DND-41 (cell line): ENCODE data around the gene NUPR1.

Source experiments
- ATAC-seq: fragments of 200-7000 bp; cut with Tn5 transposase; 3 replicates; pipeline ENCODE4 v1.9.1; 2021; ENCODE audit warnings: low read depth; ENCODE audit not compliant: insufficient read depth
- DNase-seq: peaks from one replicate; pipeline ENCODE4 v3.0.0-alpha.2; 2020
- H2AFZ ChIP-seq: 2 replicates; pipeline ENCODE4 v1.6.0; 2012; ENCODE audit warnings: low read depth, low read length
- H3K27ac ChIP-seq: 2 replicates; pipeline ENCODE4 v1.5.1; 2012; ENCODE audit warnings: low read length, inconsistent platforms
- H3K27me3 ChIP-seq: fragments of 200-600 bp; sonication (generic); 2 replicates; pipeline ENCODE4 v1.6.0; 2012; ENCODE audit warnings: low read length, mild to moderate bottlenecking, inconsistent platforms; ENCODE audit not compliant: insufficient read depth, poor library complexity
- H3K36me3 ChIP-seq: 2 replicates; pipeline ENCODE4 v1.5.1; 2012; ENCODE audit warnings: low read length, inconsistent platforms; ENCODE audit not compliant: insufficient read depth
- H3K4me1 ChIP-seq: 2 replicates; pipeline ENCODE4 v1.5.1; 2012; ENCODE audit warnings: mild to moderate bottlenecking, low read length; ENCODE audit not compliant: insufficient read depth
- H3K4me2 ChIP-seq: 2 replicates; pipeline ENCODE4 v1.6.0; 2012; ENCODE audit warnings: mild to moderate bottlenecking, moderate library complexity, low read length, inconsistent platforms; ENCODE audit not compliant: insufficient read depth
- H3K4me3 ChIP-seq, 2 experiments: fragments of 200-600 bp in 1 of 2; shearing (Covaris generic) in 1 of 2; 2 replicates each; pipeline ENCODE4 v1.5.1; 2012 to 2016; ENCODE audit warnings: inconsistent platforms in 2 of 2, low read length in 2 of 2, mild to moderate bottlenecking in 2 of 2, low read depth in 1 of 2, moderate library complexity in 1 of 2
- H3K79me2 ChIP-seq: 2 replicates; pipeline ENCODE4 v1.6.0; 2012; ENCODE audit warnings: low read length, inconsistent platforms; ENCODE audit not compliant: insufficient read depth
- H3K9ac ChIP-seq: 2 replicates; pipeline ENCODE4 v1.6.0; 2012; ENCODE audit warnings: low read depth, mild to moderate bottlenecking, inconsistent platforms, low read length, moderate library complexity
- H3K9me3 ChIP-seq: 2 replicates; pipeline ENCODE4 v1.5.1; 2012; ENCODE audit warnings: low read length, moderate library complexity, mild to moderate bottlenecking, inconsistent platforms; ENCODE audit not compliant: insufficient read depth, severe bottlenecking
- H4K20me1 ChIP-seq: 2 replicates; pipeline ENCODE4 v1.6.0; 2012; ENCODE audit warnings: low read length; ENCODE audit not compliant: insufficient read depth
- EZH2 ChIP-seq: IDR thresholded peaks from 3 replicates; pipeline ENCODE4 v1.6.1; 2012; ENCODE audit warnings: borderline replicate concordance, low read depth, mild to moderate bottlenecking, moderate library complexity, low read length, inconsistent platforms; ENCODE audit not compliant: severe bottlenecking
- TF ChIP-seq, protein P1 (sequence below): IDR thresholded peaks from 2 replicates; pipeline ENCODE4 v1.5.1; 2012; ENCODE audit warnings: borderline replicate concordance, low read length, moderate library complexity, mild to moderate bottlenecking; ENCODE audit not compliant: poor library complexity, severe bottlenecking; ENCODE audit errors: extremely low read depth

NUPR1 gene

DNA sequence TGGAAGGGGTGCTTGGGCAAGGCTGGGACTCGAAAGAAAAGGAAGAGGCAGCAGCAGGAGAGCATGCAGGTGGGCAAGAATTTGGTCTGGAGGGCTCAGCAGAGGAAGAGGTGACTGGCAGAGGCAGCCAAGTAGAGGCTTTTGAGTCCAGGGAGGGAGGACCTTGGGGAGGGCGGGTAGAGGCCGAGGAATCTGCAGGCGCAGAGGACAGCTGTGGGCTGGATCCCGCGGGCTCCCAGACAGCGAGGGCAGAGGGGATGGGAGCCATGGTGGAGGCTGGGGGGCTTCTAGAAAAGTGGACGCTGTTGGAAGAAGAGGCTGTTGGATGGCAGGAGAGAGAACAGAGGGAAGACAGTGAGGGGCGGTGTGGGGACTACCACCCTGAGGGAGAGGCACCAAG is 41.4 kb downstream of the NUPR1 start:
- H3K9ac ChIP-seq = no peak overlapping the region
- H3K79me2 ChIP-seq = peaks cover 10% of the 10 kb centered on the region
- TF ChIP-seq, protein P1, sequence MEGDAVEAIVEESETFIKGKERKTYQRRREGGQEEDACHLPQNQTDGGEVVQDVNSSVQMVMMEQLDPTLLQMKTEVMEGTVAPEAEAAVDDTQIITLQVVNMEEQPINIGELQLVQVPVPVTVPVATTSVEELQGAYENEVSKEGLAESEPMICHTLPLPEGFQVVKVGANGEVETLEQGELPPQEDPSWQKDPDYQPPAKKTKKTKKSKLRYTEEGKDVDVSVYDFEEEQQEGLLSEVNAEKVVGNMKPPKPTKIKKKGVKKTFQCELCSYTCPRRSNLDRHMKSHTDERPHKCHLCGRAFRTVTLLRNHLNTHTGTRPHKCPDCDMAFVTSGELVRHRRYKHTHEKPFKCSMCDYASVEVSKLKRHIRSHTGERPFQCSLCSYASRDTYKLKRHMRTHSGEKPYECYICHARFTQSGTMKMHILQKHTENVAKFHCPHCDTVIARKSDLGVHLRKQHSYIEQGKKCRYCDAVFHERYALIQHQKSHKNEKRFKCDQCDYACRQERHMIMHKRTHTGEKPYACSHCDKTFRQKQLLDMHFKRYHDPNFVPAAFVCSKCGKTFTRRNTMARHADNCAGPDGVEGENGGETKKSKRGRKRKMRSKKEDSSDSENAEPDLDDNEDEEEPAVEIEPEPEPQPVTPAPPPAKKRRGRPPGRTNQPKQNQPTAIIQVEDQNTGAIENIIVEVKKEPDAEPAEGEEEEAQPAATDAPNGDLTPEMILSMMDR = no peak
- TF ChIP-seq EZH2 = no peak
- no peaks in the 10 kb centered on the region for H3K36me3 ChIP-seq
- no peaks in the 10 kb centered on the region for H3K9me3 ChIP-seq
- no peaks in the 10 kb centered on the region for H4K20me1 ChIP-seq
- H3K4me3 ChIP-seq = no peak overlapping the region
- no peak overlapping the region for H2AFZ ChIP-seq
- no peaks in the 10 kb centered on the region for H3K27me3 ChIP-seq
- no peak overlapping the region for H3K4me2 ChIP-seq
- H3K27ac ChIP-seq = no peak overlapping the region
- peaks cover 33% of the 10 kb centered on the region for H3K4me1 ChIP-seq
- no peak for DNase-seq
- ATAC-seq = no peak

DNA sequence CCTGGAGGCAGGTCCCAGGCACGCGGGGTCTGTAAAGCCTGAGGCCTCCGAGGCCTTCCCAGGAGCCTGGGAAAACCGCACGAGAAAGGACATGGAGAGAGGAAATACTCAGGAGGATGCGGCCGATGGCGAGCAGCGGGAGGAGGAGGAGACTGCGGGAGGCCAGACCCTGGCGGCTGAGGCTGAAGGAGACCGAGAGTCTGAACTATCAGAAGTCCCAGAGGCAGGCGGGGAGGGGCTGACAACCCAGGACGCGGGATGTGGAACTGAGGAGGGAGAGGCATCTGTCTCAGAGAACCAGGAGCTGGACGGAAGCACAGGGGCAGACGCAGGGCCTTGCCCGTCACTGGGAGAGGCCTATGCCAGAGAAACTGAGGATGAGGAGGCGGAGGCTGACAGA is 41.9 kb downstream of the NUPR1 start:
- TF ChIP-seq, protein P1 = no peak
- TF ChIP-seq EZH2 = no peak
- no peak for ATAC-seq
- peaks cover 10% of the 10 kb centered on the region for H3K79me2 ChIP-seq
- H3K36me3 ChIP-seq = no peaks in the 10 kb centered on the region
- no peaks in the 10 kb centered on the region for H3K9me3 ChIP-seq
- H3K27me3 ChIP-seq = no peaks in the 10 kb centered on the region
- H2AFZ ChIP-seq = no peak overlapping the region
- no peak for DNase-seq
- no peak overlapping the region for H3K4me3 ChIP-seq
- no peaks in the 10 kb centered on the region for H4K20me1 ChIP-seq
- peaks cover 34% of the 10 kb centered on the region for H3K4me1 ChIP-seq
- H3K4me2 ChIP-seq = no peak overlapping the region
- H3K27ac ChIP-seq = no peak overlapping the region
- no peak overlapping the region for H3K9ac ChIP-seq

DNA sequence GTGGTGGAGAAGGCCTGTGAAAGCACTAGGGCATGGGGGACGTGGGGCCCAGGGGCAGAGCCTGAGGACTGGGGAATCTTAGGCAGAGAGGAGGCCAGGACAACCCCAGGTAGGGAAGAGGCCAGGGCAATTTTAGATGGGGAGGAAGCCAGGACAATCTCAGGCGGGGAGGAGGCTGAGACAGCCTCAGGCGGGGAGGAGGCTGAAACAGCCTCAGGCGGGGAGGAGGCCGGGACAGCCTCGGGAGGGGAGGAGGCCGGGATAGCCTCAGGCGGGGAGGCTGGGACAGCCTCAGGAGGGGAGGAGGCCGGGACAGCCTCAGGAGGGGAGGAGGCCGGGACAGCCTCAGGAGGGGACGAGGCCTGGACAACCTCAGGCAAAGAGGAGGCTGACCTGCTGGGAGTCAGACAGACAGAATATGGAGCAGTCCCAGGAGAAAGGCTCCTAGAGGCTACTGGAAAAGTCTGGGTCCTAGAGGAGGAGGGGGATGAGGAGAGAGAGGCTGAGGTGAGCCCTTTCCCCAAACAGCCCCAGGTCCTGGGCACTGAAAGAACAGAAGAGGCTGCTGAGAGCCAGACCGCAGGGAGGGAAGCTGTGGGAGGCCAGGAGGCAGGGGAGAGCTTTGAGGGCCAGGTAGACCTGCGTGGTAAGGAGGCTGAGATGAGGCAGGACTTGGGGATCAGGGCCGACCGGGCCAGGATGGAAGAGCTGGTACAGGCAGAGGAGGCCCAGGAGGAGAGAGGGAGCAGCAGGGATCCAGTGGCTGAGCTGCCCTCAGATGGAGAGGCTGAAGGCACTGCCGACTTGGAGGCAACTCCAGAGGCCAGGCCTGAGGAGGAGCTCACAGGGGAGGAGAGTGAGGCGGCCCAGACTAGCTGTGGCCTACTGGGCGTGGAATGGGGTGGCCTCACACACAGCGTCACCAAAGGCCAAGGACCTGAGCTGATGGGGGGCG is 42.7 kb downstream of the NUPR1 start:
- H3K9me3 ChIP-seq = no peaks in the 10 kb centered on the region
- H2AFZ ChIP-seq = no peak overlapping the region
- peak overlapping the region; percentile 93; the same call in 1 of the 2 replicates for H3K27ac ChIP-seq
- H3K36me3 ChIP-seq = peaks cover 3% of the 10 kb centered on the region; the same call in 1 of the 2 replicates
- no peak for ATAC-seq
- TF ChIP-seq EZH2 = no peak
- TF ChIP-seq, protein P1 = no peak
- peak overlapping the region; percentile 64; the same call in 1 of the 2 replicates for H3K9ac ChIP-seq
- H3K79me2 ChIP-seq = peaks cover 18% of the 10 kb centered on the region
- H3K4me2 ChIP-seq = no peak overlapping the region
- no peaks in the 10 kb centered on the region for H4K20me1 ChIP-seq
- no peak overlapping the region for H3K4me3 ChIP-seq
- H3K4me1 ChIP-seq = peaks cover 39% of the 10 kb centered on the region
- no peaks in the 10 kb centered on the region for H3K27me3 ChIP-seq
- DNase-seq = no peak
